Muscle layer of duodenum (tissue), 2 donors: ENCODE data around the gene SMOC2.

ENCODE experiments used
- H3K27ac ChIP-seq: one replicate; pipeline ENCODE4 v1.7.0; 2013; ENCODE audit warnings: mild to moderate bottlenecking, low read length
- H3K27me3 ChIP-seq: one replicate; pipeline ENCODE4 v1.7.0; 2013; ENCODE audit warnings: low read depth, mild to moderate bottlenecking, control low read depth, low read length
- H3K36me3 ChIP-seq, 2 donors: one replicate each; pipeline ENCODE4 v1.7.0; 2013; ENCODE audit warnings: low read length in 2 of 2, control low read depth in 1 of 2, mild to moderate bottlenecking in 1 of 2; ENCODE audit not compliant: insufficient read depth in 2 of 2, control insufficient read depth in 1 of 2
- H3K4me1 ChIP-seq, 2 donors: one replicate each; pipeline ENCODE4 v1.7.0; 2013; ENCODE audit warnings: low read length in 2 of 2, mild to moderate bottlenecking in 2 of 2, control low read depth in 1 of 2, moderate library complexity in 1 of 2; ENCODE audit not compliant: insufficient read depth in 2 of 2, control insufficient read depth in 1 of 2
- H3K4me3 ChIP-seq, 2 donors: one replicate each; pipeline ENCODE4 v1.7.0; 2013; ENCODE audit warnings: low read length in 2 of 2, low read depth in 1 of 2, mild to moderate bottlenecking in 1 of 2
- H3K9me3 ChIP-seq, 2 donors: one replicate each; pipeline ENCODE4 v1.7.0; 2013; ENCODE audit warnings: low read length in 2 of 2, control low read depth in 1 of 2, mild to moderate bottlenecking in 1 of 2; ENCODE audit not compliant: control insufficient read depth in 1 of 2
- donor health status: healthy.

Gene SMOC2

DNA sequence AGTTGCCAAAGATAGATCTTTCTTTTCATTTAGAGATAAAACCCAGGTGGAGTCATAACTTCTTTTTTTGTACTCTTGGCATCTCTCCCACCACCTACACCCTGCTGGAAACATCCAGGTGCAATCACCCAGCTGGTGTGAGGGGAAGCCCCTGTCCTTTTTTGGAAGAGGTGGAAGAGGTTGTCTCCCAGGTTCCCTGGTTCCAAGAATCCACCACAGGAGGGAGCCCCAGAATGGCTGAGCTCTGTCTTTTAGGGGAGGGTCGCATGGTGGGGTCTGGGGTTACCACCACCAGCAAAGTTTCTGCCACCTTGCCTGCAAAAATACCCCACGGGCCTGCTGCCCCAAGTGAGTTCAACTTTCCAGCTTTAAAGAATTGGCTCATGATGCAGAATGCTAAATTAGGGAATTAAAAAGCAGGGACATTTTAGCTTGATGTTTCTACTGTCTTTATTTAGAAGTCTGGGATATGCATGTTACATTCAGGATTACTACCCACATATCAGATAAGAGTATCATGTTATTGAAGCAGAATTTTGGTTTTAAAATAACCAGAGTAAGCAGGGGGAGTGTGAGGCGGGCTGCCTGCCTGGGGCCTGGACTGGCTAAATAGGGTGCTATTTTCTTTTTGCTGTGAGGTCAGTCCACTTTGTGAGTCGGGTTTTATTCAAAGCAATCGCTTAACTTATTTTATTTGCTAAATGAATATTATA is 11.0 kb downstream of the SMOC2 start:
- no peak overlapping the region for H3K4me3 ChIP-seq
- H3K36me3 ChIP-seq, result no peaks in the 10 kb centered on the region
- H3K4me1 ChIP-seq, result peaks cover 0 to 24% of the 10 kb centered on the region in 2 donors
- H3K27me3 ChIP-seq, result no peaks in the 10 kb centered on the region
- no peaks in the 10 kb centered on the region for H3K9me3 ChIP-seq
- no peak overlapping the region for H3K27ac ChIP-seq

DNA sequence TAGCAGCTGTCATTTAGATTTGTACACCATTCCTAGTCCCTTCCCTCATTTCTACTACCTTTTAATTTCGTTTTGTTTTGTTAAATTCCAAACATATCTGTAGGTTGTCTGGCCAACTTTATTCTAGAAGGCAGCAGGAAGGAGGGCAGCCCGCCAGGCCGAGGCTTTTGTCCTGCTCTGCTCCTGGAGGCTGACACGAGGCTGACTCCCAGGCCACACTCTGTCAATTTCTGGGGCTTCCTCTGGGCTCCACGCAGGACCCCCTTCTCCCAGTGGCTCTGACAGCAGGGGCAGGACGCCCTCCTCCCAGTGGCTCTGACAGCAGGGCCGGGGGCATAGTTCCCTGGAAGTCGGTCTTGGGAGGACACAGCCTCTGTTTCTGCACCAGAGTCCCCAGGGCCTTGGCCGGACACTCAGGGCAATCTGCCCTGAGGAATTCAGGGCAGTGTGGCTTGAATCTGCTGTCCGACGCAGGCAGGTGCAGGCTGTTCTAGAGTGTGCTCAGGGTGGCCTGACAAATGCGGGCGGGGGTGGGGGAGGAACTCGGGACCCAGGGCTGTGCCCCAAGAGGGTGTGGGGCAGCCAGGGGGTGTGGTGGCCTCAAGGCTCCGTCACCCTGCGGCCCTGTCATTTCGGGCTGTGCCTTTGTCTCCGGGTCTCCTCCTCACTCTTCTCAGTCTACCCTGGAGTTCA is 11.8 kb downstream of the SMOC2 start:
- Histone ChIP-seq H3K36me3 (no peaks in the 10 kb centered on the region), H3K27me3 (no peaks in the 10 kb centered on the region), H3K4me1 (peaks cover 0 to 24% of the 10 kb centered on the region in 2 donors)

DNA sequence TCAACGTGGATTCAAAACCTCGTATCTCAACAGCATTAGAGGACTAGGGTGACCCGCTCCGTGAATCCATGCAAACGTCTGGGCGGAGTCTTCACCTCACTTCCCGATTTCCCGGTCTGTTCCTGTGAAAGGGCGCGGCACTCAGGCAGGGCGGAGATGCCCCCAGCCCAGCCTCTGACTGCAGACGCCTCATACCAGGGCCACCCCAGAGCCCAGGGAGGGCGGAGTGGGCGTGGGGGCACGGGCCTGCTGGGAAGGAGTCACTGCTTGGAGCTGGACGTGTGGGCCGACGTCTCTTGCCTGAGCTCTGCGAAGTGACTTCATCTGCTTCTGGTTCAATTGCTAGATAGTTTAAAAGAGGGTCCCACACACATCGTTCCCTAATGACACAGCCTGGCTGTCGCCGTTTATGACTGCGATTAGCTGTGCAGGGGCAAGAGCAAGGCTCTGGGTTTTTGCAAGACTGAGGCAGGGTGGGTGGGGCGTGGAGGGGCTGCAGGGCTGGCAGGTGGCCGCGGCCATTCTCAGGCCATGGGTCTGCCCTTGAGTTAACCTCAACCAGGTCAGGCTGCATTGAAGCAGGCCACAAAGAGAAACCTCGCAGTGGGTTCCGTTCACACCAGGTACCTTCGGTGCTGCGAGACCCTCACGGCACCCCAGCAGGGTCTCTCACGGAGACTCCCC is 15.0 kb downstream of the SMOC2 start:
- Histone ChIP-seq H3K9me3 (no peaks in the 10 kb centered on the region), H3K4me1 (peaks cover 0 to 22% of the 10 kb centered on the region in 2 donors), H3K27ac (no peak overlapping the region), H3K4me3 (no peak overlapping the region), H3K36me3 (no peaks in the 10 kb centered on the region), H3K27me3 (no peaks in the 10 kb centered on the region)

More for the DNA sequence above, 11.8 kb downstream of the SMOC2 start:
- Histone ChIP-seq H3K4me3 (no peak overlapping the region), H3K9me3 (no peaks in the 10 kb centered on the region), H3K27ac (no peak overlapping the region)

DNA sequence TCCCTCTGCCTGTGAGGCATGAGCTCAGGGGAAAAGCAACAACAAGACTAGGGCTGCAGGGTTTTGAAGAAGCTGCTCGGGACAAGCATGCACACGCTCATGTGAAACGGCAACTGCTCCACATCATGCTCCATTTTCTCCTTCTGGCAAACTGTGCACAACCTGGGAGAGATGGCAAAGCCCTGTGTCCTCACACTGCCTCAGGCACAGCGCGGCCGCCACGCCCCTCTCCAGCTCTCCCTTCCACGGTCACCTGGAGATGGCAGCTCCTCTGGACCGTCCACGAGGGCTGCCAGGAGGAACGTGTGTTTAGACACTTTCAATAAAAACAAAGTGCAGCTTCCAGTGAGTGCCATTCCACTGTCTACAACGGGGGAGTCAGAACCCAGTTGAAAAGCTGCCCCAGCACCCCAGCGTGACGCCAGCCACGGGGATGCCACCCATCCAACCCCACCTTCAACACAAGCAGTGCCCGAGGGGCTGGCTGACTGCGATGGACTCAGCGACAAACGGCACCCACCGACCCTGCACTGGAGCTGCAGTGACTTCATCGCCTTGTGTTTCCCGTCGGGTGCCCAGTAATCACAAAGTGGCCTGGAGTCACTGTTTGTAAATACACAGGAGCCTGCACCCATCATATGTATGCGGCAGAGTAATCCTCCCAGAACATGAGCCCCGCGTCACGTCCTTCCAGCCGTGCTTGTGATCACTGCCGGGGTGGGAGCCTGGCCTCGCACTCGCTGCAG is 16.1 kb downstream of the SMOC2 start:
- H3K36me3 ChIP-seq, result no peaks in the 10 kb centered on the region

DNA sequence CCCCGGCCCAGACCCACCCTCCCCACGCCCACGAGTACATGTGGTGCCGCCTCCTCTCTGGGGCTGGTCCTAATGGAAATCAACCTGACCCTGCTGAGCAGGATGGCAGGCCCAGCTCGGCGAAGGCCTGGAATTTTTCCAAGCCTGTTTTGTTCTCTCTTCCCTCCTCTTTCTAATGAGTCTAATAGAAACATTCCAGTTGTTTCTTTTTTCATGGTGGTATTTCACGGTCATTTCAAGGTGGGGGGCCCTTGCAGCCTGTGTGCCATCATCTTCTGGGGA is 16.6 kb downstream of the SMOC2 start:
- Histone ChIP-seq H3K27me3 (no peaks in the 10 kb centered on the region), H3K9me3 (no peaks in the 10 kb centered on the region), H3K27ac (no peak overlapping the region), H3K4me1 (peaks cover 0 to 6% of the 10 kb centered on the region in 2 donors), H3K36me3 (no peaks in the 10 kb centered on the region), H3K4me3 (no peak overlapping the region)

More for the DNA sequence above, 16.1 kb downstream of the SMOC2 start:
- H3K27ac ChIP-seq, result no peak overlapping the region
- H3K4me1 ChIP-seq, result peaks cover 0 to 11% of the 10 kb centered on the region in 2 donors
- no peaks in the 10 kb centered on the region for H3K9me3 ChIP-seq
- H3K4me3 ChIP-seq, result no peak overlapping the region
- no peaks in the 10 kb centered on the region for H3K27me3 ChIP-seq

DNA sequence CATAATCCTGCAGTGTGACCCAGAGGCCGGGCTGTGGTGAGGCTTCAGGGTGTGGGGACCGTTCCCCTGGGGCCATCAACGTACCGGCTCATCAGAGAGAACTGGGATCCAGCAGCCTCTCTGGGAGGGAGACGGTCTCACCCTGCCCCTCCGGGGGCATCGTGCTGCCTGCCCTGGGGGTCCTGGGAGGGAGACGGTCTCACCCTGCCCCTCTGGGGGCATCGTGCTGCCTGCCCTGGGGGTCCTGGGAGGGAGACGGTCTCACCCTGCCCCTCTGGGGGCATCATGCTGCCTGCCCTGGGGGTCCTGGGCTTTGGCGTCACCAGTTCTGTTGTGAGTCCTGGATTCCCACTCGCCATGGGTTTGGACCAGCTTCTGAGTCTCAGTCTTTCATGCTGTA is 17.1 kb downstream of the SMOC2 start:
- H3K27me3 ChIP-seq, result no peaks in the 10 kb centered on the region
- H3K4me1 ChIP-seq, result peaks cover 0 to under 1% of the 10 kb centered on the region in 2 donors
- no peaks in the 10 kb centered on the region for H3K9me3 ChIP-seq
- H3K36me3 ChIP-seq, result no peaks in the 10 kb centered on the region
- no peak overlapping the region for H3K27ac ChIP-seq
- H3K4me3 ChIP-seq, result no peak overlapping the region

DNA sequence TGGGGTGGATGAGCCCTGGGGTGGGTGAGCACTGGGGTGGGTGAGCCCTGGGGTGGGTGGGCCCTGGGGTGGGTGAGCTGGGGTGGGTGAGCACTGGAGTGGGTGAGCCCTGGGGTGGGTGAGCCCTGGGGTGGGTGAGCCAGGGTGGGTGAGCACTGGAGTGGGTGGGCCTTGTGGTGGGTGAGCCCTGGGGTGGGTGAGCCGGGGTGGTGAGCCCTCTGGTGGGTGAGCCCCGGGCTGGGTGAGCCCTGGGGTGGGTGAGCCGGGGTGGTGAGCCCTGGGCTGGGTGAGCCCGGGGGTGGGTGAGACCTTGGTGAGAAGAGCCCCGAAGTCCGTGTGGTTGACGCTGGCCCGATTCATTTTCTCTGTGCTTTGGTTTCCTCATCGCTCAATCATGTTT is 18.6 kb downstream of the SMOC2 start:
- Histone ChIP-seq H3K4me1 (no peaks in the 10 kb centered on the region), H3K9me3 (no peaks in the 10 kb centered on the region), H3K27me3 (no peaks in the 10 kb centered on the region), H3K4me3 (no peak overlapping the region), H3K27ac (no peak overlapping the region), H3K36me3 (no peaks in the 10 kb centered on the region)

DNA sequence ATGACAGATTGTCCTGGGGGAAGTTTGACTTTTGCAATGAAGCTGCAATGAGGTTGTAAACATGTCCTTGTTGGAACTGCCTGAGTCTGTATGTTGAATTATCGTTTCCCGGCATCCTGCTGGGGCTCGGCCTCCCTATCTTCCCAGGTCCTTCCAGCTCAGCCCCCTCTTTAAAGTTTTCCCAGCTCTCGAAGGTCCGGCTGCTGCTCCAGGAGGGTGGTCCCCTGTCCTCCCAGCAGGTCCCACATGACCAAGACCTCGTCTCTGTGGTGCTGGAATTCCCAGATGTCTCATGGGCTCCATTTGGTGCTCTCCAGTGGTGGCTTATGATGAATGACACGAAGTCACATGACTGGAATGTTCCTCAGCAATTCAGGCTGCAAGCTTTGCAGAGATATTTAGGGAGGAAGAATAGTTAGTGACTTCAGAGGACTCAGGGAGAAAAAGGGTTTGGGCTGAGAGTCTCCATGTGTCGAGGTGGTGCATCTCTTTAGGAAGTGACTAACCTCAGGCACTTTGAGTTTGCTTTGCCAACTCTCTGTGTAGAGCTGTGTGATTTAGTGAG is 21.4 kb downstream of the SMOC2 start:
- Histone ChIP-seq H3K27ac (no peak overlapping the region), H3K4me1 (no peaks in the 10 kb centered on the region), H3K4me3 (no peak overlapping the region), H3K36me3 (no peaks in the 10 kb centered on the region), H3K27me3 (no peaks in the 10 kb centered on the region), H3K9me3 (no peaks in the 10 kb centered on the region)

DNA sequence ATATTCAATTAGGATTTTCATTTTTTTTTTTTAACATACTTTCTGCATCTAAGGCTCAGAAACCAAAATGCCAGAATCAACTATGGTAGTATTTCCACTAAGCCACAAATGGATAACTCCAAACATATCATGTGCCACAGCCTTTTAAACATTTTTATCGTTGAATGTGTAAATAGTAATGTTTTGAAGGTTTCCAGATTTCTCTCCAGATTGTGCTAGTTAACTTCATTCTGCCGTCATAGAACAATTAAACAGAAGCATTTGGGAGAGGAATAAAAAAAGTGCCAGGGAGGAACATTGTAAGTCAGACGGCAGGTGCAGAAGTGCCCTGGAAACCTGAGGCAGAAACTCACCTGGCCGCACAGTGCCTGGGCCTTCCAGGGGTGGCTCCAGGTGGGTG is 23.6 kb downstream of the SMOC2 start:
- H3K9me3 ChIP-seq, result no peaks in the 10 kb centered on the region
- no peak overlapping the region for H3K4me3 ChIP-seq
- no peaks in the 10 kb centered on the region for H3K4me1 ChIP-seq
- no peaks in the 10 kb centered on the region for H3K27me3 ChIP-seq
- no peaks in the 10 kb centered on the region for H3K36me3 ChIP-seq
- H3K27ac ChIP-seq, result no peak overlapping the region

DNA sequence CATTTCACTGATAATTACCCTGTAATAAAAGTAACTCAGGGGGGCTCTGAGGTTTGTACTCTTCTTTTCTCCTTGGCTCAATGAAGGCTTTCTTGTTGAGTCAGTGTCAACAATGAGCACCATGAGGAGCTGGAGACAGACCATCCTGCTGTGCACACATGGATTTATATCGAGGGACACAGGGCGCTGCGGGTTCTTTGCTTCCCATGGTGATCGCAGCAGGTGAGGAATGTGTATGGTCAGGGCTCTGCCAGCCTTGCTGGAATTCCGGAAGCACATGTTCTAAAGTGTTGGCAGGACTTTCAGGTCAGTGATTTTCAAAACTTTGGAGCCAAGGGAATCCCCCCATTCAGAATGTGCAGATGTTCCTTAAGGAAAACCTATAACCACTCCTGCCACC is 27.1 kb downstream of the SMOC2 start:
- Histone ChIP-seq H3K27ac (no peak overlapping the region), H3K27me3 (no peaks in the 10 kb centered on the region), H3K4me3 (no peak overlapping the region), H3K36me3 (no peaks in the 10 kb centered on the region), H3K9me3 (no peaks in the 10 kb centered on the region), H3K4me1 (no peaks in the 10 kb centered on the region)

DNA sequence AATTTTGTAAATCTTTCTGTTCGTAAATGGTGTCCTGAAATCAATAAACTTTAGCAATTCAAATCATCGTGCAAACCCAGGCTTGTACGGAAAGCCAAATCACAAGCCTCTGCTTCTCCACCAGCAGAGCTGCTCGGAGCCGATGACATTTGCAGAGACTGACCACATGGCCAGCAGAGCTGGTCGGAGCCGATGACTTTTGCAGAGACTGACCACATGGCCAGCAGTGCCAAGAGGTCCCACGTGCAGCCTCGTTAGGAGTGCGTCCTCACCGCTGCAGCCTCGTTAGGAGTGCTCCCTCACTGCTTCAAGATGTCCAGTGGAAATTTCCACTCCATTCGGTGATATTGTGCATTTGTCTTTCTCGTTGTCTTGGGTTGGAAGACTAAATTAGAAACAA is 28.5 kb downstream of the SMOC2 start:
- Histone ChIP-seq H3K36me3 (no peaks in the 10 kb centered on the region), H3K27me3 (no peaks in the 10 kb centered on the region), H3K9me3 (no peaks in the 10 kb centered on the region), H3K27ac (no peak overlapping the region), H3K4me3 (no peak overlapping the region), H3K4me1 (no peaks in the 10 kb centered on the region)
